Measurements from ENCODE around the gene SBNO2.
"Not testable (repeated sequence)": the region's sequence is repeated elsewhere in the genome, so short reads cannot be mapped to it uniquely, and the experiment has no call there.

Gene SBNO2

DNA sequence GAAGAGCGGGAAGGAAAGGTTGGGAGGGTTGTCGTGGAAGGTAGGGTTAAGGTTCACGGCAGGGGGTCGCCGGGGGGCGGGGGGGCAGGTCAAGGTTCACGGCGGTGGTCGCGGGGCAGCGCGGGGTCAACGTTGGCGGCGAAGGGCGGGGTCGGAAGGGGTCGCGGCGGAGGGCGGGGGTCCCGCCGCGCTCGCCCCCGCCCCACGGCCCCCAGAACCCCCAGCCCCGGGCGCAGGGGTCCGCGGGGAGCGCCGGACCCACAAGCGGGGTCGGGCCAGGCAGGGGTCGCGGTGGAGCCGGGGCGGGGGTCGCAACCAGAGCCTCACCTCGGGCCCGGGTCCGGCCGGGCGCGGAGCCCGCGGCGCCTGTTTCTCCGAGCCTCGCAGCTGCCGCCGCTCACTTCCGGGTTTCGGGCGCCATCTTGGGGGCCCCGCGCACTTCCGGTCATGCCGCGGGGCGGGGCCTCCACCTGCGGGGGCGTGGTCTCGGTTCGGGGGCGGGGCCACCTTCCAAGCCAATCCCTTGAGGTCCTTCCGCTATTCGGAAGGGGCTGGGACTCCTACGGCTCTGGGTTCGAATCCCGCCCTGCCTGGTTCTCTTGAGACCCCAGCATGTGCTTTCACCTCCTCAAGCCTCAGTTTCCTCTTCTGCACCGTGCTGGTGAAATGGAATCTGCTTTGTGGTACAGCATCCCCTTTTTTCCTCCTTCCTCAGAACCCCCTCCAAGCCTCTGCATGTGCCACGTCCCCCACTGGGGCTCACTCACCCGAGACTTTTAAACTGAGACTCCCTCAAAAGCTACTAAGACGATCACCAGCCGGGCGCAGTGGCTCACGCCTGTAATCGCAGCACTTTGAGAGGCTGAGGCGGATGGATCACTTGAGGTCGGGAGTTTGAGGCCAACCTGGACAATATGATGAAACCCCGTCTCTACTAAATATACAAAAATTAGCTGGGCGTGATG is at the start of gene SBNO2:
Gene SBNO2 (minus strand): TSS at position 424 of the 965 bp plus-strand sequence. CDS start 19,992 bp downstream, outside the sequence.
- peak; percentile 74 for DNase-seq

GRCh38 chr19:1223018-1223855 is 49.2 kb upstream of the SBNO2 start:
- peak; percentile 39 for DNase-seq

GRCh38 chr19:1222394-1222793 is 48.3 kb upstream of the SBNO2 start:
- no peak for DNase-seq

DNA sequence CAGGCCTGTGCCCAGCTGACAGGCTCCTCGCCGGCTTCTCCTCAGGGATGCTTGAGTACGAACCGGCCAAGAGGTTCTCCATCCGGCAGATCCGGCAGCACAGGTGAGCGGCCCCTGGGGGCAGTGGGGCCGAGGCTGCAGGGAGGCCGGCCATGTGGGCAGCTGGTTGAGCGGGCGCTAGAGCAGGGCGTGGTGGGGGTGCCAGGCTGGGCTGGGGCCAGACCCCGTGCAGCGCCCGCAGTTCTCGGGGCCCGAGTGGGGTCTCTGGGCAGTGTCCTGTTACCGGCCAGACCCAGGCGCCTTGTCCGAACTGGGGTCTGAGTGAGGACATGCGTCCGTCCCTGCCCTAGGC is 47.8 kb upstream of the SBNO2 start:
- no peak for DNase-seq

GRCh38 chr19:1220976-1221903 is 47.2 kb upstream of the SBNO2 start:
- no peak for DNase-seq

GRCh38 chr19:1220477-1220930 is 46.4 kb upstream of the SBNO2 start:
- no peak for DNase-seq

- no peak for DNase-seq
These were observed 45.9 kb upstream of the SBNO2 start for GRCh38 chr19:1219786-1220476.

GRCh38 chr19:1218751-1219567 is 44.9 kb upstream of the SBNO2 start:
- DNase-seq = no peak

- DNase-seq = no peak
These were observed 43.3 kb upstream of the SBNO2 start for GRCh38 chr19:1217366-1217765.

GRCh38 chr19:1216756-1217155 is 42.7 kb upstream of the SBNO2 start:
- DNase-seq = no peak

DNA sequence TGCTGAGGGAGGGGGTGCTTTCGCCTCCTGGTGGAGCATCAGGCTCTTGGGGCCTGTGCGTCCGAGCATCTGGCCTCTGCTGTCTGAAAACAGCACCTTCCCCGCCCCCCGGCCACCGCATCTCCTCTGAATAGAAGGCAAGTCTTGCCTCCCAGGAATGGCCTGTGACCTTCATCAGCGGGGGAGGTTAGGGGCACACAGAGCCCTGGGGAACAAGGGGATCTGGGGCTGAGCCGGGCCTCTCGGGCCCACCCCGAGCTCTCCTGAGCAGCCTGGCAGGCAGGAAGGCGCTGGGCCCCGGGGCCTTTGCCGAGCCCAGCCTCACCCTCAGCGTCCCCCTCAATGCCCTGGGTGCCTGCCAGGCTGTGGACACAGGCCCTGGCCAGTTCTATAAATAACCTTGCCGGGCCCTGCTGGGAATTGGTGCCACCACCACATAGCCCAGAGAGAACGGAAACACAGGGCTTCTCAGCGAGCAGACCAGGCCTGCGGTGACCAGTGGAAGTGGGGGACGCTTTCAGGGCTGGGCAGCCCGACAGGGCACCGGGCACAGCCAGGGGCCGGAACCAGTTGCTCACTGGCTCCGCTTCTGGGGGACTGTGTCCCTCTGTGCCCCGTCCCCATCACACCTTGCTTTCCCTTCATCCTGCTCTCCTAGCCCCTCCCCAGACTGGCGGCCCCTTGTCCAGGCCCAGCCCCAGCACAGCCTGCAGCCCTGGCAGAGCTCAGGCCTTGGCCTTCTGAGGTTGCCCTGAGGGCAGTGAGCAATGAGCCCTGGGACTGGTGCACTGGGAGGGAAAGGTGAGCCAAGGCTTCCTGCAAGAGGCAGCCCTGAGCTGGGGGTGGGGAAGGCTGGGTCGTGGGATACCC is 41.0 kb upstream of the SBNO2 start:
- DNase-seq = no peak

DNA sequence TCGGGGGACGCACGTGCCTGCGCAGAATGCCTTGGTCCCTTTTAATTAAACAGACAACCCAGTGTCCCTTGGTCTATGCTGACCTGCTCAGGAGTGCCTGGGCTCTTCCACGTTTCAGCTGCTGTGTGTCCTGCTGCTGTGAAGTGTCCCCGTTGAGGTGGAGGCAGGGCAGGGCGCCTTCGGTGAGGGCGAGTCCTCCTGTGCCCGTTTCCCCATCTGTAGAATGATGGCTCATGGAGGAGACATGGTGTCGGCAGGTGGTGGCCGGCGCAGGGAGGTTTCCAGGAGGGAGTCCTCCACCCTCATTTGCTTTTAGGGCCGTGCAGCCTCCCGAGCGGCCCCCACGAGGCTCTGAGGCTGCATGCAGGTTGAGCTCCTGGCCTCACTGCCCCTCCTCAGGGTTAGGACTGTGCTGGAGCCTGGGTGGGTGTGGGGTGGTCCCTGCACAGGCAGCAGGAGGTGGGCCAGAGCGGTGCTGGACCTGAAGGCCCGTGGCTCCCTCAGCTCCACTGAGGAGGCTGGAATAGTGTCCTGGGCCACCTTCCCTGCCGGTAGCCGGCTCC is 40.3 kb upstream of the SBNO2 start:
- DNase-seq = no peak

DNA sequence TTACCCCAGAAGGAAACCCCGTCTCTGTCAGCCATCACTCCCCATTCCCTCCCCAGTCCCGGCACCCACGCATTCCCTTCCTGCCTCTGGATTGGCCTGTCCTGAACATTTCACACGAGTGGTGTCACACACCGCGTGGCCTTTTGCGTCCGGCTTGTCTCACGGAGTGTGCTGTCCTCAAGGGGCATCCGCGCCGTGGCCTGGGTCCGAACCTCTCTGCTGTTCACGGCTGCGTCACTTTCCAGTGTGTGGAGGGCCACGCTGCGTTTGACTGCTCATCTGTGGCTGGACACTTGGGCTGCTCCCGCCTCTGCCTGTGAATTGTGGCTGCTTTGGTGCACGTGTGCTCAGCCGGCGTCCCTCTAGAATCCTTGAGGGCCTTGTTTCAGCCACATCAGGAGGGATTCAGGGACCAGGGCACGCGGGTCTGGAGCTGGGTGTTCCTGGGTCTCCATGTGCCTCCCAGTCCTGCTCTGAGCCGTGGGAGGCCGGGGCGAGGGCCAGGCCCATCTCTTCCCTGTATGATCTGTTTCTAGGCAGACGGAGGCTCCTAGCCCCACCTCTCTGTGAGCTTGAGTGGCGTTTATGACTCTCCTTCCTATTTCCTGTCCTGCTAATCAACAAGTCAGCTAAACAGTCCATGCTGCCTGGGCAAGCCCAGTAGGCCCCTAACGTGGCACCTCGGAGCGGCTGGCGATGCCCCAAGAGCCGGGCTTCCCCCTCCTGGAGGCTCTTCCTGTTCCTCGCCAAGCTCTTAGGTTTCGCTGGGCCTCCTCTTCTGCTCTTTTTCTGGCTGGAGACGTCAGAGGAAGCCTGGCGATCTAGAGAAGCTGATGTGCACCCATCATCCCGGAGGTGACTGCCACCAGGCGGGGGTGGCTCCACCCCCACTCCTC is 39.6 kb upstream of the SBNO2 start:
- no peak for DNase-seq

DNA sequence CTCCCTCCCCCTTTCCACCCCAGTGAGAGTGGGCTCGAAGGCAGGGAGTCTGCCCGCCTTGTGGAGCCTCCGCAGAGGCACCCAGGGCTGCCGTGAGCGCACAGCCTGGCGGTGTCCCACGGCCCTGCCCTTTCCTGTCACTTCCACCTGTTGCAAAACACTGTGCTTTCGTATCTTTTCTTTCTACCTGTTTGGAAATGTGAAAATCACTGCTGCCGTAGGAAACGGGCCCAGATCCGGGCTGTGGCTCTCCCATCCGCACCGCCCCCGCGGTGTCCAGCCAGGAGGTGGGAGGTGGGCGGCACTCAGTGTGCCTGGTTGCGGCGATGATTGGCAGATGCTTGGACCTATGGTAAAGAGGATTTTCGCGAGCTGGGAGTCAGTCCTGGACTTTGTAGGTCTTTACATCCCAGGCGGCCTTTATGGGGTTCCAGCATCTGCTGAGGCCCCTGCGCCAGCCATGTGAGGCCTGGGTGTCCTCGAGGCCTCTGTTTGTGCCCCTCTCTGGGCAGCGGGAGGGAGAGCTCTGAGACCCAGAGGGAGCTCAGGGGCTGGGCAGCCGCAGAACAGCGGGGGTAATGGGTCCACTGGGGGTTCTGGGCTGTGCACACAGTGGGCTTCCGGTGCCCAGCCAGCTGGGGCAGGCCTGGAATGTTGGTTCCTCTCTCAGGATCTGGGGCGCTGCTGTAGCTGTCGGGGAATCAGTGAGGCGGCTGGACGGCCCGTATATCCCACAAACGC is 37.6 kb upstream of the SBNO2 start:
- DNase-seq = no peak

DNA sequence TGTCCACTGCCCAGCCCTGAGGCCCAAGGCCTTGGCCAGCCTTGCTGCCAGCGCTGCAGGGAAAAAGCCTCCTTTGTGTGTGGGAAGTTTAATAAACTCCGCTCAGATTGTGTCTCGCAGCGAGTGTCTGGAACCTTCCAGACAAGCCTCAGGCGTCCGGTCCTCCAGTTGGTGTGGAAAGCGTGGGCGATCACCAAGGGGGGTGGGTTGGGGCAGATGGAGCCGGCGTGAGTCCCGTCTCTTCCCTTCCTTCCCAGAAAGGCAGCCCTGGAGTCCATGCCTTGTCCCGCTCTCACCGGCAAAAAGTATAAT is 36.1 kb upstream of the SBNO2 start:
- no peak for DNase-seq

DNA sequence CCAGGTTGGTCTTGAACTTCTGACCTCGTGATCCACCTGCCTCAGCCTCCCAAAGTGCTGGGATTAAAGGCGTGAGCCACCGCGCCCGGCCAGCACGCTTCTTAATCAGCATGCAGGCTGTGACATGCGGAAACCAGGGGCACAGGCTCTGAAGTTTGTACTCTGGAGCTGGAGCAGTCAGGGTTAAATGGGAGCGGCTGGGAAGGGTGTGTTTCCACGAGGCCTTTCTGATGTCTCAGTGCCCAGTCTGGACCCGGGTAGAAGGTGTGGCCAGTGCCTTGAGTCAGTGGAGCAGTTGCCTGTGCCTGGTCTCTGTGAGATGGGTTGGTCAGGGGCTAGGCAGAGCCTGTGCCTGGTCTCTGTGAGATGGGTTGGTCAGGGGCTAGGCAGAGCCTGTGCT is 34.8 kb upstream of the SBNO2 start:
- DNase-seq = not testable (repeated sequence)

GRCh38 chr19:1206864-1207450 is 32.9 kb upstream of the SBNO2 start:
- DNase-seq = no peak

Measured in NCI-H2171 (cell line).